ENCODE measurements around the gene PNPLA7.

- no peak for TF ChIP-seq ZKSCAN1 (IDR thresholded peaks at IDR 0.05; ENCODE audit: low read length)
- no peak for TF ChIP-seq CTCF (CRISPR knock-in tag; IDR thresholded peaks at IDR 0.05)
- TF ChIP-seq ZFP1 (CRISPR knock-in tag; IDR thresholded peaks at IDR 0.05) = no peak
- no peak for TF ChIP-seq ZNF710 (CRISPR knock-in tag; IDR thresholded peaks at IDR 0.05; ENCODE audit: borderline replicate concordance)
- TF ChIP-seq TOPORS (CRISPR knock-in tag; IDR thresholded peaks at IDR 0.05) = no peak
- no peak for TF ChIP-seq THRA (CRISPR knock-in tag; IDR thresholded peaks at IDR 0.05; ENCODE audit: borderline replicate concordance)
- no peak for TF ChIP-seq ZNF33A (CRISPR knock-in tag; IDR thresholded peaks at IDR 0.05; ENCODE audit: borderline replicate concordance)
- TF ChIP-seq ZNF30 (CRISPR knock-in tag; IDR thresholded peaks at IDR 0.05) = no peak
- TF ChIP-seq ZBTB1 (CRISPR knock-in tag; IDR thresholded peaks at IDR 0.05; ENCODE audit: borderline replicate concordance) = no peak
- no peak for TF ChIP-seq MYC (CRISPR knock-in tag; IDR thresholded peaks at IDR 0.05; ENCODE audit: borderline replicate concordance)
Observed at GRCh38 chr9:137588891-137589290, 38.7 kb upstream of the PNPLA7 start.

Measured in HepG2 (cell line).